GM12891 (cell line): Measurements from ENCODE around the gene RPS16. TPM values are rescaled to one million over a fixed set of nuclear protein-coding genes. Genes with fewer than 3 reads are reported as not detected.
A peak's percentile ranks its signal among the peaks of the same experiment; 100 is the strongest.
"Not testable (repeated sequence)": the region's sequence is repeated elsewhere in the genome, so short reads cannot be mapped to it uniquely, and the experiment has no call there.

ENCODE experiments used
- DNase-seq: peaks from one replicate; pipeline ENCODE4 v3.0.0; 2011; ENCODE audit warnings: low spot score; ENCODE audit not compliant: insufficient read length
- FAIRE-seq: peaks from 2 replicates; lab custom pipeline; 2011; peaks lifted over from hg19 to GRCh38; lab: Jason Lieb, UNC
- PAX5 ChIP-seq: IDR thresholded peaks from 2 replicates; pipeline ENCODE4 v1.6.1; 2011; ENCODE audit warnings: low read length, moderate library complexity, mild to moderate bottlenecking; ENCODE audit not compliant: insufficient read depth, severe bottlenecking
- POLR2A ChIP-seq: IDR thresholded peaks from 2 replicates; pipeline ENCODE4 v1.6.1; 2011; ENCODE audit warnings: low read depth, low read length, control low read depth
- POLR2AphosphoS5 ChIP-seq: IDR thresholded peaks from 2 replicates; pipeline ENCODE4 v1.6.1; 2011; ENCODE audit warnings: low read depth, low read length, control low read depth
- POU2F2 ChIP-seq: IDR thresholded peaks from 2 replicates; pipeline ENCODE4 v1.6.1; 2011; ENCODE audit warnings: low read depth, mild to moderate bottlenecking, control low read depth, low read length, moderate library complexity
- SPI1 ChIP-seq: IDR thresholded peaks from 2 replicates; pipeline ENCODE4 v1.6.1; 2011; ENCODE audit warnings: low read depth, low read length, control low read depth
- TAF1 ChIP-seq: IDR thresholded peaks from 2 replicates; pipeline ENCODE4 v1.6.1; 2011; ENCODE audit warnings: low read depth, low read length, control low read depth
- polyA plus RNA-seq: library from polyadenylated mRNA; unstranded; fragments of >200 nt; gene quantifications from one replicate; pipeline ENCODE4 v1.2.1, GENCODE V29; 2012; ENCODE audit warnings: low read depth, missing spikeins, inconsistent platforms; ENCODE audit not compliant: missing spikeins

Gene RPS16
- polyA plus RNA-seq: 5,893 TPM

DNA sequence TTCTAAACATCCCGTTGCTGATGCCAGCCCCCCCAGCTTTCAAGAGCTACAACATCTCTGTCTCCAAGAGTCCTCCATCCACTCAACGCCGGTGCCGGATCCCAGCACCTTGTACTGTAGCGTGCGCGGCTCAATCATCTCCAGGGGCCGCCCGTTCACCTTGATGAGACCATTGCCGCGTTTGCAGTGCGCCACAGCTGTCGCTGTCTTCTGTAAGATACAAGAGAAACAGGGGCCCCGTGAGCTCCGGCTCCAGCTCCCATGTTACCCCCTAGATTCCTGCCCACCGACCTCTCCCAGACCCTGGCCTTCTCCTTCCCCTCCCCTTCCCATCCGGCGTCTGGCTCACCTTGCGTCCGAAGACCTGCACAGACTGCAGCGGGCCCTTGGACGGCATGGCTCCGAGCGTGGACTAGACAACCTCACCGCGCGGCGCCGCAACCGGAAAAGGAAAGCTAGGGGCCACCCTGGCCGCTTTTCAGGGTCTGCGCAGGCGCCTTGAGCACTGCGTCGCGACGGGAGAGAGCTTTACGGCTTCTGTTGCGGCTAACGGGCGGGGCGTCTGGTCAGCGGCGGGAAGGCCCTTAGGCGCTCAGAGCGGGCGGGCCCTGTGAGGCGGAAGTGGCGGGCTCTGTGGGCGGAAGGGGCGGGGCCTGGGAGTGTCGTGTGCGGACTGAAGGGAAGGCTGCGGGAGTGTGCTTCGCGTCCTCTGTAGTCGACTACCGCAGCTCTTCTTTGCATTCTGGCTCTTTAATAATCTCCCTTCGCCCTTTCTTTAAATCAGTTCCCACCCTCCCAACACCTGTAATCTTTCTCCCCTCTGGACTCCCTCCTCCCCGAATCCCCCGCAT lies at the start of gene RPS16:
Gene RPS16, minus strand, starts transcription at position 451 of the 851 bp plus-strand sequence. Its CDS starts 54 bp downstream, at position 397.
- FAIRE-seq: peak; percentile 86
- peak; percentile 58 for TF ChIP-seq PAX5
- TF ChIP-seq TAF1: peak; percentile 99
- TF ChIP-seq POU2F2: peak; percentile 91
- peak; percentile 59 for TF ChIP-seq SPI1
- TF ChIP-seq POLR2A: peak; percentile 99
- peak; percentile 100 for TF ChIP-seq POLR2AphosphoS5

DNA sequence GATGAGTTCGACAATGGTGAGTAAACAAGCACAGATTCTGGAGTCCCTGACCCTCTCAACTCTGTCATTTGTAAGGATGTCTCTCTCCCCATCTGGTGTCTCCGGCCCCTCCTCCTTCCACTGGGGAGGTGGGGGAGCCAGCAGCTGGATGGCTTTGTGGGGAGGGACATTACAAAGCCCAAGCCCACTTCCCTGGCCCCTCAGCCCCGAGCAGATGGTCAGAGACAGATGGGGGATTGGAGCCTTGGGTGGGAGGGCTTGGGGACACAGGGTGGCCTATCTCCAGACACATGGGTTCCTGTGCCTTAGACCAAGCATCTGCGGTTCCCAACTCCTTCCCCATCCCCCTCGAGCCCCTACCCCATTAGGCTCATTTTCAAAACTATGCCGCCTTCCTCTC lies 47.4 kb upstream of the RPS16 start:
- DNase-seq: no peak
- TF ChIP-seq POU2F2: no peak
- FAIRE-seq: no peak

More for the DNA sequence above, at the start of gene RPS16:
- DNase-seq: peak; percentile 88

DNA sequence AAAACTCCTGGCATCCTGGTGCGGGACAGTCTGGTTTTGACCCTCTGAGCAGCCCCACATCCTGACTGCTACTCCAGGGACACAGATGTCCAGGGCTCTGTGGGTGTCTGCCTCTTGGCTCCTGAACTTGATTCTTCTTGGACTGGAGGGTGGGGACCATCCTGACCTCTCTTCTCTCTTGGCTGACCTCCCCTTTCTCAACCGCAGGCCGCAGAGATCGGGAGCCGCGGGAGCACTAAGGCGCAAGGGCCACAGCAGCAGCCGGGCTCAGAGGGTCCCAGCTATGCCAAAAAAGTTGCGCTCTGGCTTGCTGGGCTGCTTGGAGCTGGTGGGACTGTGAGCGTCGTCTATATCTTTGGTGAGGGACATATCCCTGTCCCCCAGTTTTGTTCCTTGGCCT lies 45.9 kb upstream of the RPS16 start:
- no peak for FAIRE-seq
- no peak for TF ChIP-seq TAF1
- TF ChIP-seq POLR2AphosphoS5: no peak
- TF ChIP-seq POU2F2: no peak
- TF ChIP-seq PAX5: no peak
- TF ChIP-seq POLR2A: no peak
- no peak for TF ChIP-seq SPI1
- DNase-seq: no peak

DNA sequence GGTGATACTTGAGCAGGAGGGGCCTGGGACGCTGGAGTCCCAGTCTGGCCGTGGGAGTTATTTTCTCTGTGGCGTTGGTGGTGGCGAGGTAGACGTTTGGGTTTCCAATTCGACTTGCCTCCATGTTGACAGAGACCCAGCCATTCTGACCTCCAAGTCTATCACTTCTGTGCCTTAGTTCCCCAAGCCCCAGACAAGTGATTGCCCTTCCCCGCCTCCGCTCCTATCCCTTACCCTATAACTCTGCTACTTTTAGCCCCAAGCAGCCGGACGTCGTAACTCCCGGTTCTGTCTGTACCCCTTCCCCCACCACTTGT lies 45.4 kb upstream of the RPS16 start:
- no peak for TF ChIP-seq TAF1
- no peak for TF ChIP-seq POLR2AphosphoS5
- no peak for TF ChIP-seq POU2F2
- no peak for TF ChIP-seq SPI1
- no peak for TF ChIP-seq PAX5
- no peak for TF ChIP-seq POLR2A
- FAIRE-seq (no peak), DNase-seq (no peak)

DNA sequence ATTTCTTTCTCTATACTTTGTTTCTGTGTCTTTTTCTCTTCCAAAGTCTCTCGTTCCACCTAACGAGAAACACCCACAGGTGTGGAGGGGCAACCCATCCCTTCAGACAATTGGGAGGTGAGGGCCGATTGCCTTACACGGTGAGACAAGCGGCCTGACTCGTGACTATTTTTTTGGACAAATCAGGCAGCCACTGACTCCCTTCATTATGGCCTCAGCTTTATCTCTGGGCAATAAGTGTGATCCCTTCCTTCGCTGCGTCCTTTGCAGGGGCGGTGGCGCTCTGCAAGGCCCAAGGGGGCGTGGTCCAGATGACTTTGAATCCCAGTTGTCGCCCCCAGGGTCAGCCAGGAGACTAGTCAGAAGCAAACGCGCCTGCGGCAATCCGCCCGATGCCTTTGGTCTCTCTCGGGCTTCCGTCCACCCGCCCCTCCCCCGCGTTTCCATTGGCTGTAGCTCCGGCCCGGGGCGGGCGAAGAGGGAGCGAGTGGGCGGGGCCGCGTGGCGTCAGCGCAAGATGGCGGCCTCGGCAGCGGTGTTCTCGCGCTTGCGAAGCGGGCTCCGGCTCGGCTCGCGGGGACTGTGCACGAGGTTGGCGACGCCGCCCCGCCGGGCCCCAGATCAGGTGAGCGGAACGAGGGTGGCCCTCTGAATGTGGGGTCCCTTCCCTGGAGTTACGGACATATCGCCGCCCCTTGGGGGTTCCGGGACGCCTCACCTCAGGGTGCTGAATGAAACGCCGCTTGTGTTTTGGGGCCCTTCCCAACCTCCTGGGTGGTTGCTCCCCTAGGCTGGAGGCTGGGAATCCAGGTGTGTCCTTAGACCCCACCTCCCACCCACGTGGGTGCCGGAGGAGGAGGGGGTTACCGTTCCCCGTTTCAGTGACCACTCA lies 44.8 kb upstream of the RPS16 start, which contains the start of gene TIMM50:
Gene TIMM50, plus strand, starts transcription at position 502 of the 892 bp plus-strand sequence. Its CDS starts 16 bp downstream, at position 518.
- DNase-seq (peak; percentile 92), FAIRE-seq (peak; percentile 95)
- TF ChIP-seq POU2F2 (no peak), TAF1 (peak; percentile 85), SPI1 (no peak), POLR2A (peak; percentile 73; the same call in 1 of the 2 replicates), POLR2AphosphoS5 (no peak; the same call in 1 of the 2 replicates), PAX5 (peak; percentile 50)

DNA sequence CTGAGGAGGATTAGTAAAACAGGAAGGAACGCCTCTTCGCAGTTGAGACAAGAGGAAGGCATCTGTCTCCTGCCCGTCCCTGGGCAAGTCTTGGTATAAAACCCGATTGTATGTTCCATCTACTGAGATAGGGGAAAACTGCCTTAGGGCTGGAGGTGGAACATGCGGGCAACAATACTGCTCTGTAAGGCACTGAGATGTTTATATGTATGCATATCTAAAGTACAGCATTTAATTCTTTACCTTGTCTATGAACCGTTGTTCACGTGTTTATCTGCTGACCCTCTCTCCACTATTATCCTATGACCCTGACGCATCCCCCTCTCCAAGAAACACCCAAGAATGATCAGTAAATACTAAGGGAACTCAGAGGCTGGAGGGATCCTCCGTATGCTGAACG lies 44.2 kb upstream of the RPS16 start:
- no peak for FAIRE-seq
- DNase-seq: no peak
- TF ChIP-seq POU2F2: no peak
- no peak for TF ChIP-seq POLR2AphosphoS5
- TF ChIP-seq POLR2A: no peak
- TF ChIP-seq SPI1: no peak
- no peak for TF ChIP-seq TAF1
- no peak for TF ChIP-seq PAX5

DNA sequence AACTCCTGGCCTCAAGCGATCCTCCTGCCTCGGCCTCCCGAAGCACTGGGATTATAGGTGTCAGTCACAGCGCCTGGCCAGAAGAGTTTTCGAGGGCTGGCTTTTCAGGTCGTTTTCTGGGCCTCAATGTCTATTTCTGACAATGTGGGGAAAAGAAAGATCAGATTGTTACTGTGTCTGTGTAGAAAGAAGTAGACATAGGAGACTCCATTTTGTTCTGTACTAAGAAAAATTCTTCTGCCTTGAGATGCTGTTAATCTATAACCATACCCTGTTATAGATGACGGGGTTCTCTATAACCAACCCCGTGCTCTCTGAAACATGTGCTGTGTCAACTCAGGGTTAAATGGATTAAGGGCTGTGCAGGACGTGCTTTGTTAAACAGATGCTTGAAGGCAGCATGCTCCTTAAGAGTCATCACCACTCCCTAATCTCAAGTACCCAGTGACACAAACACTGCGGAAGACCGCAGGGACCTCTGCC lies 43.6 kb upstream of the RPS16 start:
- not testable (repeated sequence) for DNase-seq, FAIRE-seq

DNA sequence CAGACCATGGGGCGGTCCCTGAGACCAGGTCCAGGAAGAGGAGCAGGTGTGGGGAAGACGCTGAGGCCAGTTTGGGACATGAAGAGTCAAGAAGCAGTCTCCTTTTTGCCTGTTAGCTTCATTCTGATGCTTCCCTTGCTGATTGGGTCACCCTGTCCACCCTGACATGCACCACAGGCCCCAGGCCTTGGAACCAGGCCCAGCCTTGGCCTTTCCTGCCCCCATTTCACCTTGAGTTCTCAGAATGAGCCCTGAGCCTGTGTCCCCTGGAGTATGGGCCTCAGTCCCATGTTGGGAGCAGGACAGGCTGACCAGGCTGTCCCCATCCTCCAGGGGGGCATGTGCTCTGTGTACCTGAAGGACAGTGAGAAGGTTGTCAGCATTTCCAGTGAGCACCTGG lies 40.0 kb upstream of the RPS16 start:
- no peak for FAIRE-seq
- DNase-seq: no peak
- TF ChIP-seq POU2F2 (no peak), TAF1 (no peak), PAX5 (no peak), POLR2AphosphoS5 (no peak), POLR2A (no peak), SPI1 (no peak)

DNA sequence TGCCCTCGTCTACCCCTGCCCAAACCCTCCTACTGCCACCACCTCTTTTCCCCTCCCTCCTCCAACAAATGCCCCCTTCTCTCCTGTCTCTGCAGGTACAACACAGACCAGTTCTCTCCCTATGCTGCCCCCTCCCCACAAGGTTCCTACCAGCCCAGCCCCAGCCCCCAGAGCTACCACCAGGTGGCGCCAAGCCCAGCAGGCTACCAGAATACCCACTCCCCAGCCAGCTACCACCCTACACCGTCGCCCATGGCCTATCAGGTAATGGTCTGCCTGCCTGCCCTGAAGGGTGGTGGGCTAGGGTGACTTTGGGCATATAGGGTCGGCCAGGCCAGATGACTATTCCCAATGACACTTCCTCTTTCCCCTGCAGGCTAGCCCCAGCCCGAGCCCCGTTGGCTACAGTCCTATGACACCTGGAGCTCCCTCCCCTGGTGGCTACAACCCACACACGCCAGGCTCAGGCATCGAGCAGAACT lies 38.4 kb upstream of the RPS16 start:
- FAIRE-seq (peak; percentile 45), DNase-seq (peak; percentile 68)
- TF ChIP-seq SPI1: peak; percentile 36; the same call in 1 of the 2 replicates
- TF ChIP-seq POLR2AphosphoS5: no peak

DNA sequence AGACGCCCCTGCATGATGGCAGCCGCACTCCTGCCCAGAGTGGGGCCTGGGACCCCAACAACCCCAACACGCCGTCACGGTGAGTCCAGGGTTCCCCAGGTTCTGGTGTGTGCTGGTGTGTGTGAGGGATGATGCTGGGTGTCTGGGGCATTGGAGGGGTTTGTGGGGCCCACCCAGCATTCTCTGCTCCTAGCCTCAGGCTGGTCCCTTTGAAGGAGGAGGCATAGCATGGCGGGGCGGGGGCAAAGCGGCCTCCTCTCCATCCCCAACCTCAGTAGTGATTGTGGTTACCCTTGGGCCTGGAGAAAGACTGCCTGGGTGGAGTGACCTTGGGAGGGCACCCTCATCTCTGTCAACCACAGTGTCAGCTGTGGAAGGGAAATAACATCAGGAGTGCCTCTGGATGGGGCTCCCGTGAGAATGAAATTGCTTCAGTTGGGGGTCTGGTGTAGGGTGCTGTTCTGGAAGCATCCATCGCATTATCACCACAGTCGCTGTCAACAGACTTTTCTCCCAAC lies 37.8 kb upstream of the RPS16 start:
- TF ChIP-seq POU2F2 (no peak), TAF1 (no peak), PAX5 (no peak)
- DNase-seq (no peak), FAIRE-seq (no peak)
